ENCODE measurements around the gene ALDH7A1.

Gene ALDH7A1

DNA sequence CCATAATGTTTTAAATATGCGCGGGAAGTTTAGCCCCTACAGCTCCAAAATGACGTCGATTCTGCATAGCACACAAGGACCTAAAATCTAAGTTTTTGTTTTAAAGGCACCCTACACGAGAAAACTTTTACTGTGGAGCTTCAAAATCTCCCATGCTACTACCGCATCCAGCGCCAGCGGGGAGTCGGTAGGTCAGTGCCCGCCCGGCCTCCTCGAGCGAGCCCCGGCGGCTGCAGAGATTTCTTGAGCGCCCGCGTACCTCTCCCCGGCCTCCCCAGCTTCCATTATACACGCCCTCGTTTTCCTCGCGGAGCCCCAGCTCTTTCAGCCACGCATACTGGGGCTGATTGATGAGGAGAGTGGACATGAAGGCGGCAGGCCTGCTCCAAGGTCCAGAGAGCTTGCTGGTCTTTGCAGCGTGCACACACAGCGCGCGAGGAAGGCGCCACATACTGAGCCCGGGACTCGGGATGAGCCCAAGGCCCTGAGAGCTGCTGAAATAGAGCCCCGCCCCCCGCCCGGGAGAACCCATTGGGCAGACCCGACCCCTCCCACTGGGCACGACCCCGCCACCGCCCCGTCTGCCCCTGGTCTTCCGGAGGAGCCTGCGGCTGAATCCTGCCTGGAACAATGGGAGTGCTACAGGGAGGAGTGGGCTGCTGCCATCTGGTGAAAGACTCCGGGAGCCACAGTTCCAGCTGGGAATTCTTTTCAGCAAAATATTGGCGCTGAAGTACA is at the start of gene ALDH7A1:
TSS of gene ALDH7A1 (minus strand) at position 472 of the 738 bp plus-strand sequence. CDS start at position 451, 21 bp downstream.
- Histone ChIP-seq H3K79me2 (ENCODE audit: low read length) (no peaks in the 10 kb centered on the region), H3K36me3 (replicated peaks; ENCODE audit: low read depth, low read length) (no peaks in the 10 kb centered on the region), H3K9me3 (ENCODE audit: insufficient read depth, low read length) (no peaks in the 10 kb centered on the region), H3K27ac (ENCODE audit: low read length) (no peak within 1 kb of the TSS), H3K4me3 (ENCODE audit: low read length) (peak within 1 kb of the TSS; percentile 30), H2AFZ (ENCODE audit: low read depth, low read length) (peak within 1 kb of the TSS; percentile 25; the same call in 1 of the 2 replicates), H3K9ac (ENCODE audit: low read length) (no peak within 1 kb of the TSS), H4K20me1 (ENCODE audit: insufficient read depth, low read length) (no peaks in the 10 kb centered on the region), H3K4me2 (ENCODE audit: low read length) (peak within 1 kb of the TSS; percentile 36), H3K27me3 (ENCODE audit: low read depth, low read length) (no peaks in the 10 kb centered on the region), H3K4me1 (ENCODE audit: low read length) (no peaks in the 10 kb centered on the region)
- TF ChIP-seq EZH2phosphoT487 (IDR thresholded peaks at IDR 0.05; ENCODE audit: low read depth), result no peak
- TF ChIP-seq, protein P1, sequence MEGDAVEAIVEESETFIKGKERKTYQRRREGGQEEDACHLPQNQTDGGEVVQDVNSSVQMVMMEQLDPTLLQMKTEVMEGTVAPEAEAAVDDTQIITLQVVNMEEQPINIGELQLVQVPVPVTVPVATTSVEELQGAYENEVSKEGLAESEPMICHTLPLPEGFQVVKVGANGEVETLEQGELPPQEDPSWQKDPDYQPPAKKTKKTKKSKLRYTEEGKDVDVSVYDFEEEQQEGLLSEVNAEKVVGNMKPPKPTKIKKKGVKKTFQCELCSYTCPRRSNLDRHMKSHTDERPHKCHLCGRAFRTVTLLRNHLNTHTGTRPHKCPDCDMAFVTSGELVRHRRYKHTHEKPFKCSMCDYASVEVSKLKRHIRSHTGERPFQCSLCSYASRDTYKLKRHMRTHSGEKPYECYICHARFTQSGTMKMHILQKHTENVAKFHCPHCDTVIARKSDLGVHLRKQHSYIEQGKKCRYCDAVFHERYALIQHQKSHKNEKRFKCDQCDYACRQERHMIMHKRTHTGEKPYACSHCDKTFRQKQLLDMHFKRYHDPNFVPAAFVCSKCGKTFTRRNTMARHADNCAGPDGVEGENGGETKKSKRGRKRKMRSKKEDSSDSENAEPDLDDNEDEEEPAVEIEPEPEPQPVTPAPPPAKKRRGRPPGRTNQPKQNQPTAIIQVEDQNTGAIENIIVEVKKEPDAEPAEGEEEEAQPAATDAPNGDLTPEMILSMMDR (IDR thresholded peaks at IDR 0.05; ENCODE audit: low read depth, low read length), result no peak

DNA sequence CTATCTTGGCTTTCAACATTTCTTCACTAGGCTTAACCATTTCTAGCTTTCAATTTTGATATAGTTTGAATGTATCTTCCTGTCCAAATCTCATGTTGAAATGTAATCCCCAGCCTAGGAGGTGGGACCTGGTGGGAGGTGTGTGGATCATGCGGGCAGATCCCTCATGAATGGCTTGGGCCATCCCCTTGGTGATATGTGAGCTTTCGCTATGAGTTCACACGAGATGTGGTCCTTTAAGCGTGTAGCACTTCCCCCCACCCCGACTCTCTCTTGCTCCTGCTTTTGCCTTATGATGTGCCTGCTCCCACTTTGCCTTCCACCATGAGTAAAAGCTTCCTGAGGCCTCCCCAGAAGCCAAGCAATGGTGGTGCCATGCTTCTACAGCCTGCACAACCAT is 46.4 kb upstream of the ALDH7A1 start:
- Histone ChIP-seq H3K9ac (ENCODE audit: low read length) (0 out of 2 replicates have a peak overlapping the region, but pooled peaks have one; percentile 14), H3K4me1 (ENCODE audit: low read length) (peaks cover 28% of the 10 kb centered on the region), H3K4me3 (ENCODE audit: low read length) (peak overlapping the region; percentile 39), H3K4me2 (ENCODE audit: low read length) (peak overlapping the region; percentile 72), H4K20me1 (ENCODE audit: insufficient read depth, low read length) (no peaks in the 10 kb centered on the region), H3K9me3 (ENCODE audit: insufficient read depth, low read length) (peaks cover 7% of the 10 kb centered on the region; the same call in 1 of the 2 replicates), H2AFZ (ENCODE audit: low read depth, low read length) (peak overlapping the region; percentile 71), H3K36me3 (replicated peaks; ENCODE audit: low read depth, low read length) (no peaks in the 10 kb centered on the region), H3K27me3 (ENCODE audit: low read depth, low read length) (no peaks in the 10 kb centered on the region), H3K27ac (ENCODE audit: low read length) (peak overlapping the region; percentile 65), H3K79me2 (ENCODE audit: low read length) (no peaks in the 10 kb centered on the region)
- no peak for TF ChIP-seq EZH2phosphoT487 (IDR thresholded peaks at IDR 0.05; ENCODE audit: low read depth)
- TF ChIP-seq, protein P1 (IDR thresholded peaks at IDR 0.05; ENCODE audit: low read depth, low read length), result no peak

DNA sequence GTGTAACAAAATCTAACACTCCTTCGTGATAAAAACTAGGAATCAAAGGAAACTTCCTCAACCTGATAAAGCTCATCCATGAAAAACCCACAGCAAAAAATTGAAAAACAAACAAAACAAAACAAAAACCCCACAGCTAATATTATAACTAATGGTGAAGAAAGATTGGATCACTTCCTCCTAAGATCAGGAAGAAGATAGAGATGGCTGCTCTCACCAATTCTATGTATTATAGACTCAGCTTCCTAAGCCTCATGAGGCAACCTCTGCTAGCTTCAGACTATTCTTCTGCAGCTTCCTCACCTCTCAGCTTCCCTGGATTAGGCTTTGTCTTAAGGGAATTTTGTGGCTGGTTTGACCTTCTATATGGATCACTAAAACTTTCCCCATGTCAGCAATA is 45.8 kb upstream of the ALDH7A1 start:
- TF ChIP-seq, protein P1 (IDR thresholded peaks at IDR 0.05; ENCODE audit: low read depth, low read length), result no peak
- no peak for TF ChIP-seq EZH2phosphoT487 (IDR thresholded peaks at IDR 0.05; ENCODE audit: low read depth)
- H3K79me2 ChIP-seq (ENCODE audit: low read length), result no peaks in the 10 kb centered on the region
- 0 out of 2 replicates have a peak overlapping the region, but pooled peaks have one; percentile 14 for H3K9ac ChIP-seq (ENCODE audit: low read length)
- H3K4me3 ChIP-seq (ENCODE audit: low read length), result peak overlapping the region; percentile 39
- H3K4me2 ChIP-seq (ENCODE audit: low read length), result peak overlapping the region; percentile 72
- no peaks in the 10 kb centered on the region for H3K36me3 ChIP-seq (replicated peaks; ENCODE audit: low read depth, low read length)
- H2AFZ ChIP-seq (ENCODE audit: low read depth, low read length), result peak overlapping the region; percentile 71
- peaks cover 28% of the 10 kb centered on the region for H3K4me1 ChIP-seq (ENCODE audit: low read length)
- H3K27ac ChIP-seq (ENCODE audit: low read length), result peak overlapping the region; percentile 65
- no peaks in the 10 kb centered on the region for H3K27me3 ChIP-seq (ENCODE audit: low read depth, low read length)
- H3K9me3 ChIP-seq (ENCODE audit: insufficient read depth, low read length), result peaks cover 7% of the 10 kb centered on the region; the same call in 1 of the 2 replicates
- no peaks in the 10 kb centered on the region for H4K20me1 ChIP-seq (ENCODE audit: insufficient read depth, low read length)

DNA sequence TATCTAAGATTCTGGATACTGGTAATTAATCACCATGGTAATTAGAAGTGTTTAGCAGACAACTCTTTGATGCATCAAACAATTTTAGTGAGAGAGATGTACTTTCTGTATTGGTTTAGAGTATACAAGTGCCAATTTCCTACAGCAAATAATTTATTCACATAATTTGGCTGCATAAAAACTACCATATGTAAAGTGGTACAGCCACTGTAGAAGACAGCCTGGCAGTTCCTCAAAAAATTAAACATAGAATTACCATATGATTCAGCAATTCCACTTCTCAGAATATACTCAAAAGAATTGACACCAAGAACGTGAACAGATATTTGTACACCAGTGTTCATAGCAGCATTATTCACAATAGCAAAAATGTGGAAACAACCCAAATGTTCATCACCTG is 41.9 kb upstream of the ALDH7A1 start:
- H3K9ac ChIP-seq (ENCODE audit: low read length), result no peak overlapping the region
- H3K4me1 ChIP-seq (ENCODE audit: low read length), result peaks cover 26% of the 10 kb centered on the region
- H2AFZ ChIP-seq (ENCODE audit: low read depth, low read length), result no peak overlapping the region
- H3K27me3 ChIP-seq (ENCODE audit: low read depth, low read length), result no peaks in the 10 kb centered on the region
- H3K79me2 ChIP-seq (ENCODE audit: low read length), result no peaks in the 10 kb centered on the region
- no peak for TF ChIP-seq EZH2phosphoT487 (IDR thresholded peaks at IDR 0.05; ENCODE audit: low read depth)
- TF ChIP-seq, protein P1 (IDR thresholded peaks at IDR 0.05; ENCODE audit: low read depth, low read length), result no peak
- peak overlapping the region; percentile 24; the same call in 1 of the 2 replicates for H3K4me2 ChIP-seq (ENCODE audit: low read length)
- no peaks in the 10 kb centered on the region for H3K36me3 ChIP-seq (replicated peaks; ENCODE audit: low read depth, low read length)
- H4K20me1 ChIP-seq (ENCODE audit: insufficient read depth, low read length), result no peaks in the 10 kb centered on the region
- H3K4me3 ChIP-seq (ENCODE audit: low read length), result no peak overlapping the region
- no peaks in the 10 kb centered on the region for H3K9me3 ChIP-seq (ENCODE audit: insufficient read depth, low read length)
- H3K27ac ChIP-seq (ENCODE audit: low read length), result no peak overlapping the region; the same call in 1 of the 2 replicates

All from OCI-LY3 (cell line).